Measurements from ENCODE around the gene CCNH. TPM values are rescaled to one million over a fixed set of nuclear protein-coding genes. Genes with fewer than 3 reads are reported as not detected.

Gene CCNH
- total RNA-seq, 1 experiment from 2014 or later, result 63.2 TPM

DNA sequence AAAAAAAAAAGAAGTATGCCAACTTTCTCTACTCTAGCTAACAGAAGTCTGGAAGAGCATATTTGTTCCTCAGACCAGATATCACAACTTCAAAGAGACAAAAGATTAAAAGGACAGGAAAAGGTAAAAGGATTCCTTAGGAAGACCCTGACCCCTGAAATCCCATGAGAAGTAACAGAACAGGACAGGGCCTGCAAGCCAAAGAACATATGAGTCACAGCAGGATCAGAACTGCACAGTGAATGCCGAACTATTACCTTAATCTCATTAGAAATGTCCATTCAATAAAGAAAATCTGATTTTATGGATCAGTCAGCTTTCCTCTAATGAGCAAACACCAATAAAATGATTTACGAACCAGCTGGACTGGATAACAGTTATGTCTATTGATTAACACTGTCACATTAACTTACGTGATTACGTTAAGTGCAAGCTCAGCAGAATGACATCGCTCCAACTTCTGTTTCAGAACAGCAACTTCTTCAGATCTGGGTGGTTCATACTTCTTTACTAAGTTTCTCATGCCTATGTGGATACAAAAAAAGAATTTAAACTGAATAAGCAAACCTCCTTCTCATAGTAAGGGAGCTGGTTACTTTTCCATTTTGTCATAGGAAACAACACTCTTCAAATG is 13.6 kb downstream of the CCNH start:
- H3K27ac ChIP-seq (ENCODE audit: low read depth, low read length), result no peak overlapping the region
- H3K79me2 ChIP-seq (ENCODE audit: insufficient read depth, low read length), result peaks cover 60% of the 10 kb centered on the region
- no peaks in the 10 kb centered on the region for H3K27me3 ChIP-seq (ENCODE audit: insufficient read depth, low read length)
- DNase-seq (ENCODE audit: low read depth, low spot score), result no peak
- no peak for TF ChIP-seq CTCF (IDR thresholded peaks at IDR 0.05 in 2 of 3, conservative IDR thresholded peaks at IDR 0.05 in 1 of 3; ENCODE audit: borderline replicate concordance in 1 of 3, insufficient read depth in 1 of 3, low read depth in 2 of 3, low read length in 2 of 3)
- TF ChIP-seq POLR2AphosphoS5 (IDR thresholded peaks at IDR 0.05; ENCODE audit: low read depth, low read length), result no peak
- TF ChIP-seq CEBPB (IDR thresholded peaks at IDR 0.05; ENCODE audit: low read depth), result no peak
- no peak for TF ChIP-seq ELF1 (IDR thresholded peaks at IDR 0.05; ENCODE audit: borderline replicate concordance, low read depth)
- no peak for TF ChIP-seq ATF3 (IDR thresholded peaks at IDR 0.05)
- TF ChIP-seq EGR1 (IDR thresholded peaks at IDR 0.05; ENCODE audit: low read depth), result no peak
- TF ChIP-seq SRF (IDR thresholded peaks at IDR 0.05; ENCODE audit: low read depth), result no peak
- no peak for TF ChIP-seq FOSL1 (IDR thresholded peaks at IDR 0.05; ENCODE audit: low read depth)
- no peak for TF ChIP-seq MAX (IDR thresholded peaks at IDR 0.05)
- no peak for TF ChIP-seq POLR2A (IDR thresholded peaks at IDR 0.05; ENCODE audit: borderline replicate concordance, extremely low read depth, insufficient read depth, insufficient read length)
- no peak for TF ChIP-seq JUND (IDR thresholded peaks at IDR 0.05)
- TF ChIP-seq TCF7L2 (IDR thresholded peaks at IDR 0.05; ENCODE audit: borderline replicate concordance, extremely low read depth, insufficient read depth, insufficient read length), result no peak
- no peak for TF ChIP-seq SIN3A (IDR thresholded peaks at IDR 0.05; ENCODE audit: low read depth)
- TF ChIP-seq CBX3 (IDR thresholded peaks at IDR 0.05; ENCODE audit: low read depth), result no peak
- no peaks in the 10 kb centered on the region for H3K9me2 ChIP-seq (ENCODE audit: insufficient read depth)
- intact Hi-C loops (cut with micrococcal nuclease), result no loop called here
- H3K9ac ChIP-seq (ENCODE audit: low read length), result no peak overlapping the region
- RAD21 ChIA-PET (ENCODE audit: low non-redundant PET in 1 of 2, low total read pairs in 2 of 2, uncharacterized antibody in 2 of 2, unreplicated experiment in 2 of 2), result no interaction called here
- H3K4me1 ChIP-seq (ENCODE audit: control insufficient read depth in 1 of 2, insufficient read depth in 2 of 2, low read length in 2 of 2), result no peaks in the 10 kb centered on the region
- no peak overlapping the region for H3K4me3 ChIP-seq (replicated peaks in 1 of 2; ENCODE audit: low read depth in 1 of 2, low read length in 2 of 2)
- no TSS peak for BruUV-seq (replicated peaks)
- no peaks in the 10 kb centered on the region for H3K9me3 ChIP-seq (ENCODE audit: control insufficient read depth in 1 of 2, insufficient read depth in 1 of 2, low read depth in 1 of 2, low read length in 2 of 2)
- POLR2A ChIA-PET, result no interaction called here
- H4K20me1 ChIP-seq (ENCODE audit: insufficient read depth), result peaks cover 4% of the 10 kb centered on the region; the same call in 1 of the 2 replicates
- ATAC-seq, result no peak
- no peak overlapping the region for H2AFZ ChIP-seq (ENCODE audit: low read depth, low read length, poor library complexity, severe bottlenecking)
- H3K36me3 ChIP-seq (ENCODE audit: control insufficient read depth in 1 of 2, insufficient read depth in 2 of 2, low read length in 2 of 2), result peaks cover 72 to 75% of the 10 kb centered on the region in 2 experiments
- no peak overlapping the region for H3K4me2 ChIP-seq (ENCODE audit: low read length)
- CTCF ChIA-PET, result interaction anchor here (1.0 to 2.8 kb wide), 4 partner anchors 14 to 413 kb away, joined by 4 to 29 read pairs (median 9); partner anchors contain the start of gene CCNH

All from HCT116 (cell line).